ENCODE results near the gene USP53. TPM values are rescaled to one million over a fixed set of nuclear protein-coding genes. Genes with fewer than 3 reads are reported as not detected.
"Not testable (repeated sequence)": the region's sequence is repeated elsewhere in the genome, so short reads cannot be mapped to it uniquely, and the experiment has no call there.

The USP53 gene
- total RNA-seq, 1 experiment from 2014 or later = 12.6 TPM

- in situ Hi-C loops (cut with HindIII; ENCODE audit: low pct_unique_long_range_greater_than_20kb, low sequenced_read_pairs) = no loop called here
Measured at GRCh38 chr4:119246177-119246733, 33.7 kb downstream of the USP53 start.

GRCh38 chr4:119251037-119251436, 38.5 kb downstream of the USP53 start:
- in situ Hi-C loops (cut with HindIII; ENCODE audit: low pct_unique_long_range_greater_than_20kb, low sequenced_read_pairs); DNase-seq (ENCODE audit: low read depth, low spot score): not testable (repeated sequence)

More at GRCh38 chr4:119246177-119246733, 33.7 kb downstream of the USP53 start:
- no peak for DNase-seq (ENCODE audit: low read depth, low spot score)

GRCh38 chr4:119255223-119255622, 42.7 kb downstream of the USP53 start:
- DNase-seq (ENCODE audit: low read depth, low spot score); in situ Hi-C loops (cut with HindIII; ENCODE audit: low pct_unique_long_range_greater_than_20kb, low sequenced_read_pairs): not testable (repeated sequence)

- in situ Hi-C loops (cut with HindIII; ENCODE audit: low pct_unique_long_range_greater_than_20kb, low sequenced_read_pairs) = no loop called here
- no peak for DNase-seq (ENCODE audit: low read depth, low spot score)
Measured at GRCh38 chr4:119260528-119260927, 48.0 kb downstream of the USP53 start.

DNA sequence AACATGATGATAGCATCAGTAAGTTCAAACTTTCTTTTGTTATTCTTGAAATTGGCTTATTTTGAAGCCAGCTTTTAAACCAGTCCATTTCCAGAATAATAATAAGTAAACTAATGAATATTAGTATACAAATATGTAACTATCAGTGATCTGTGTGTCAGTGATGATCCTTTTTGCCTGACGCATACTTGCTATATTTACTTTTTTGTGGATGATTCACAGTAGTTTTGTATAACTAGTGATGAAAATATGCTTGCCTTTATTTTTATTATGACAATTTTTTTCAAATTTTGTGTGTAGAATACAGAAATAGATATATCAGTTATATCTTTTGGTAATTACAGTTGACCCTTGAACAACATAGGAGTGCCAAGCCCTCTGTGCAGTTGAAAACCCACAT, 49.5 kb downstream of the USP53 start:
- no peak for DNase-seq (ENCODE audit: low read depth, low spot score)
- in situ Hi-C loops (cut with HindIII; ENCODE audit: low pct_unique_long_range_greater_than_20kb, low sequenced_read_pairs) = no loop called here

- in situ Hi-C loops (cut with HindIII; ENCODE audit: low pct_unique_long_range_greater_than_20kb, low sequenced_read_pairs) = no loop called here
Measured at GRCh38 chr4:119264743-119265142, 52.2 kb downstream of the USP53 start.

DNA sequence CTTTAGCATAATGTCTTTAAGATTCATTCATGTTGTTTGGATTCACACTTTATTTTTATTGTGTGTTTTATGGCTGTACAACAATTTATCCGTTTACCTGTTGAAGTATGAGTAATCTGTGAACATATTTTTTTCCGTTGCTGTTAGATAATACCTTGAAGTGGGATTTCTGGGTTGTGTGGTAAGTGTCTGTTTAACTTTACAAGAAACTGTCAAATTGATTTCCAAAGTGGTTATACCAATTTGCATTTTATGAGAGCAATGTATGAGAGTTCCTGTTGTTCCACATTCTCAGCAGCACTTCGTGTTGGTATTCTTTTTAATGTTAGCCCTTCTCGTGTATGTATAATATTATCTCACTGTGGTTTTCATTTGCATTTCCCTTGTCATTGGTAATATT, 53.6 kb downstream of the USP53 start:
- in situ Hi-C loops (cut with HindIII; ENCODE audit: low pct_unique_long_range_greater_than_20kb, low sequenced_read_pairs) = no loop called here

More at GRCh38 chr4:119264743-119265142, 52.2 kb downstream of the USP53 start:
- no peak for DNase-seq (ENCODE audit: low read depth, low spot score)

DNA sequence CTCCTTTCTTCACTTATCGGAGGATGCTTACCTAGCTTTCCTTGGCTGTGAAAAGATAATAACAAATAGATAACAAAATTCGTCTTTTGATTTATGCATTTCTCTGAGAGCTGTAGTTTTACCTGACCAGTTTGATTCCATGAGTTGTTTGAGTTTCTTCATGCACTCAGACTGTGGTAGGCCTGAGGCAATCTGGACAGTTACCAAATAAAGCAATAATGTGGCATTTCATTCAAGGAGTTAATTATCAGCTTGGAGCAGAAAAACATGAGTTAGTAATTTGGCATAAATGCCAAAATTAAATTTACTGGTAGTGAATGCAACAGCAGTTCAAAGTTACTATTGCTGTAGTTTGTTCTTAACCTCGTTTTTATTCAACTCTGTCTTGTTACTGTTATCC, 56.0 kb downstream of the USP53 start:
- in situ Hi-C loops (cut with HindIII; ENCODE audit: low pct_unique_long_range_greater_than_20kb, low sequenced_read_pairs) = no loop called here

More for the DNA sequence above, 53.6 kb downstream of the USP53 start:
- DNase-seq (ENCODE audit: low read depth, low spot score) = no peak

GRCh38 chr4:119271361-119272085, 59.0 kb downstream of the USP53 start:
- DNase-seq (ENCODE audit: low read depth, low spot score) = no peak
- in situ Hi-C loops (cut with HindIII; ENCODE audit: low pct_unique_long_range_greater_than_20kb, low sequenced_read_pairs) = no loop called here

More for the DNA sequence above, 56.0 kb downstream of the USP53 start:
- peak; percentile 7 for DNase-seq (ENCODE audit: low read depth, low spot score)

GRCh38 chr4:119279541-119279940, 67.0 kb downstream of the USP53 start:
- DNase-seq (ENCODE audit: low read depth, low spot score); in situ Hi-C loops (cut with HindIII; ENCODE audit: low pct_unique_long_range_greater_than_20kb, low sequenced_read_pairs): not testable (repeated sequence)

- in situ Hi-C loops (cut with HindIII; ENCODE audit: low pct_unique_long_range_greater_than_20kb, low sequenced_read_pairs); DNase-seq (ENCODE audit: low read depth, low spot score): not testable (repeated sequence)
Measured at GRCh38 chr4:119279945-119280344, 67.4 kb downstream of the USP53 start.

GRCh38 chr4:119281393-119281792, 68.9 kb downstream of the USP53 start:
- DNase-seq (ENCODE audit: low read depth, low spot score) = no peak
- in situ Hi-C loops (cut with HindIII; ENCODE audit: low pct_unique_long_range_greater_than_20kb, low sequenced_read_pairs) = no loop called here

DNA sequence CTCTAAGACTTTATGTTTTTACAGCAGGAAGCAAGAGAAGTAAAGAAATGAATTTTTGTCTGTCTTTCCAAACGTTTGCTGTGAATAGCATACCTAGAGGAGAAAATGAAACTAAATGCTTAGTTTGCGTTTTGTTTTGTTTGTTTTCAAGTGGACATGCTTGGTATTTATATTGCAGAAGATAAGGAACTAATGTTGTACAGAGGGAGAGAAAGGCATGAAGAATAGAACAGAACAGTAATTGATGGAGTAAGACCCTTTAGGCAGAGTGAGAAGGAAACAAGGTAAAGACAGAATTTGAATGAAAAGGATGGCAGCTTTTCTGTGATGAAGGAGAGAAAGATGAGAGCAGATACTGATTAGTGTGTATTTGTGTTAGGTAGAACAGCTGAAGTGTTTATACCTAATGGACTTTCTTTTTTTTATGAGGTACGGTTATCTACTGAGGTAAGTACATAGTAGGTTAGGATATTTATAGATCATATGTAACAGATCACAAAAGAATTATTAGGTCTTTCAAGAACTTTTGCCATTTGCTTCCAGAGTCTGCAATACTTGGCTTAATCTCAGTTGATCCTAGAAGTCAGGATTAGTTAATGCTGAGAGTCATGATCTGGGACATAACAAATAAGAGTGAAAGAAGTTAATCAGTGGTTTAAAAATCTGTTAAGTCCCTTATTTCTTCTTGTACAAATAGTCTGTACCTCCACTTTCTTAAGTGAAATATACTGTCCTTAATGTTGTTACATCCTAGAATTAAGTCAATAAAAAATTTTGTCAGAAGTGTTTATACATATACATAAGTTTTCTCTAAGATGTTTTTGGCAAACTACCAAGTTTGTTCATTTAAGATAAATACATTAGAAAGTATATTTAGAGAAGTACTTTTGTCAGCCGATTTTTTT, 72.6 kb downstream of the USP53 start:
- peak; percentile 19 for DNase-seq (ENCODE audit: low read depth, low spot score)
- in situ Hi-C loops (cut with HindIII; ENCODE audit: low pct_unique_long_range_greater_than_20kb, low sequenced_read_pairs) = no loop called here

- DNase-seq (ENCODE audit: low read depth, low spot score) = peak; percentile 62
Measured at GRCh38 chr4:119286377-119287002, 74.0 kb downstream of the USP53 start.

GRCh38 chr4:119289313-119289712, 76.8 kb downstream of the USP53 start:
- no peak for DNase-seq (ENCODE audit: low read depth, low spot score)
- in situ Hi-C loops (cut with HindIII; ENCODE audit: low pct_unique_long_range_greater_than_20kb, low sequenced_read_pairs) = no loop called here

More at GRCh38 chr4:119286377-119287002, 74.0 kb downstream of the USP53 start:
- in situ Hi-C loops (cut with HindIII; ENCODE audit: low pct_unique_long_range_greater_than_20kb, low sequenced_read_pairs) = no loop called here

DNA sequence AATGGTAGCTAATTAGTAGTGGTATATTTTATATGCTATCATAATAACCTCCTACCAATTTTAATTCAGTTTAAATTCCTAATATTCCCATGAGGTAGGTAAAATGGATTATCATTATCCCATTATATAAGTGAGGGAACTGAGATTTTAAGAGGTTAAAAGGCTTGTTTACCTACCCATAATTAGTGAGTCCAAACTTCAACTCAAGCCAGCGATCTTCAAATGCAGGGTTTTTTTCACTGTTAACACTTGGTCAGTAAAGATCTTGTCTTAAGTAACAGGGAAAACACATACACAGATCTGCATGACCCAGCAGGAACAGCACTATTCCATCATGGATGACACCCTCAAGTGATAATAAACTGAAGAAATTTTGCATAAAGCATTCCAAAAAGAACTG, 78.1 kb downstream of the USP53 start:
- no peak for DNase-seq (ENCODE audit: low read depth, low spot score)
- in situ Hi-C loops (cut with HindIII; ENCODE audit: low pct_unique_long_range_greater_than_20kb, low sequenced_read_pairs) = no loop called here

DNA sequence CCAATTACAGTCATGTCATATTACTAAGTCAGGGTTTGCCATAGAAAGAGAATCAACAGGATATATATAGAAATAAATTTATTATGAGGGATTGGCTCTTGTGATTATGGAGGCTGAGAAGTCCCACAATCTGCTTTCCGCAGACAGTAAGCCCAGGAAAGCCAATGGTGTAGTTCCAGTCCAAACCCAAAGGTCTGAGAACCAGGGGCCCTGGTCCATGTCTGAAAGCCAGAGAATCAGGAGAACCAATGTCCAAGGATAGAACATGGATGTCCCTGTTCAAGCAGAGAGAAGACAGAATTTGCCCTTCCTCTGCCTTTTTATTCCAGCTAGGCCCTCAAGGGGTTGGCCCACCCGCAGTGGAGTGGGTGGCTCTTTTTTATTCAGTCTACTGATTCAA, 83.8 kb downstream of the USP53 start:
- DNase-seq (ENCODE audit: low read depth, low spot score) = no peak
- in situ Hi-C loops (cut with HindIII; ENCODE audit: low pct_unique_long_range_greater_than_20kb, low sequenced_read_pairs) = no loop called here

GRCh38 chr4:119297795-119298194, 85.3 kb downstream of the USP53 start:
- no peak for DNase-seq (ENCODE audit: low read depth, low spot score)
- in situ Hi-C loops (cut with HindIII; ENCODE audit: low pct_unique_long_range_greater_than_20kb, low sequenced_read_pairs) = no loop called here

Measured in SK-MEL-5 (cell line).